ENCODE data around the gene S100A10.
A peak's percentile ranks its signal among the peaks of the same experiment; 100 is the strongest.

S100A10 gene

DNA sequence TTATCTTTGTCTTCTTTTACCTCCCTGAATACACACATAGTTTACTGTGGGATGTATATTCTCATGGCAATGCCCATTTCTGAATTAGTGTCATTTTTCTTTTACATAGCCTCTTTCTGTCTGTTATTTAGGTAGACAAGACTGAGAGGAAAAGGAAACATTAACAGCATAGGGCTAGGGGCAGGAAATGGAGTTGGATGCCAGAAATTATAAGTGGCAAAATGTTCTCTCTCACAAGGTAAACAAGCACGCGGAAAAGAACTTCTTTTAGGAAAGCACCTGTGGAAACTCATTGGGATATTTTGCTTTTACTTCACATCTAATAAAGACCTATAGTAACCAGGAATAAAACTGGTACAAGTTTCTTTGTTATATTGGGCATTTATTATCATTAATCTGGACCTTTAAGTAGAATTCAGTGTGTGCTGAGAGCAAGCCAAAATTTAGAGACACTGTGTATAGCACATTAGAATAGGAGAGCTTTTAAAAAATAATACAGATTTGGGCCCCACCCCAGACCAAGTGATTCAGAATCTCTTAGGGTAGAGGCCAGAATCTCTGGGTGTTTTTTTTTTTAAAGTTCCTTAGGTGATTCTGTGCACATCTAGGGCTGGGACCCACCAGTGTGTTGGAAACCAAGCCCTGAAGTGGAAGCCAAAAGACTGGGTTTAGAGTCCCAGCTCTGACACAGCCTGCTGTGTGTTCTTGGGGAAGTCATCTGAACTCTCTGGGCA, 32.7 kb downstream of the S100A10 start:
- H3K9ac ChIP-seq (ENCODE audit: low read length), result no peak overlapping the region
- H3K36me3 ChIP-seq (ENCODE audit: control insufficient read depth, insufficient read depth, low read length), result no peaks in the 10 kb centered on the region
- H3K27ac ChIP-seq (ENCODE audit: low read depth, low read length), result no peak overlapping the region
- no peaks in the 10 kb centered on the region for H3K9me3 ChIP-seq (ENCODE audit: control insufficient read depth, insufficient read depth, low read depth, low read length)
- H3K4me1 ChIP-seq (ENCODE audit: control insufficient read depth, insufficient read depth, low read length), result no peaks in the 10 kb centered on the region
- H3K4me3 ChIP-seq (ENCODE audit: low read depth, low read length), result no peak overlapping the region
- no peaks in the 10 kb centered on the region for H3K27me3 ChIP-seq (ENCODE audit: control insufficient read depth, insufficient read depth, low read length)

DNA sequence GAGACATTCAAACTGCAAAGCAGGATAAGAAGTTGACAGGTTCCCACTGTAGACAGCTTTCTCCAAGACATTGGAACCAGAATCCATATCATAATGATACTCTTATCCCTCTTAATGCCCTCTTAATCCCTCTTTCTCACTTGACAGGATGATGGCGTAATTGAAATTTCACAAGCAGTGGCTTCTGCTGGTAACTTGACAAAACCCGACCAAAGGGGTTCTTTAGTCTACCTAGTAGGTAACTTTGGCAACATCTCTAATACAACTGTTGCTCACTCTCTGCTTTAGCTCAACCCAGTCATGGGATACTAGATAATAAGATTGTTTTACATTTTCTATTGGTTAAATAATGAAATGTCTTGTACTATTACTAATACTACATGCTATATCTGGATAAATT, 34.7 kb downstream of the S100A10 start:
- H3K4me3 ChIP-seq (ENCODE audit: low read depth, low read length), result no peak overlapping the region

DNA sequence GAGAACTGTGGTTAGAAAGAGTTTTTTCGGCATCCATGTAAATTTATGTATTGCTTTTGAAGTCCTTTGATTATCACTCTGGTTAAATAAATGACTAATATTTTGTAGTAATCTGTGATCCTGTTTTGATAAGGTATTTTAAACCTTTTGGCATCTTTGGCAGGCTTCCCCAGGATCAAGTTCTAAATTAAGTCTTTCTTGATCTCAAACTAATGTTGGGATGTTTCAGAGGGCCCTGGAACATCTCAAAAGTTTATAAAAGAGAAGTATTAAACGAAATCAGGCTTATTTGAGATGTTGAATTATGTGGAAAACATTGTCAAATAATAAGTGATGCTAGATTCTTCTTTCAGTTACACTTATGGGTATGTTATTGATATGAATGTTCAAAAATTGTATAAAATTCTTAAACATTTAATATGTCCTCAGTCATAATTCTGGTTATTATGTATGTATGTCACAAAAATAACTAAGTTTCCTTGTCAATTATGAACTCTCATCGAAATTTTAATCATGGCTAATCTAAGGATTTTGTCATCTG, 36.6 kb downstream of the S100A10 start:
- no peaks in the 10 kb centered on the region for H3K36me3 ChIP-seq (ENCODE audit: control insufficient read depth, insufficient read depth, low read length)
- no peak overlapping the region for H3K4me3 ChIP-seq (ENCODE audit: low read depth, low read length)
- H3K9me3 ChIP-seq (ENCODE audit: control insufficient read depth, insufficient read depth, low read depth, low read length), result no peaks in the 10 kb centered on the region
- H3K4me1 ChIP-seq (ENCODE audit: control insufficient read depth, insufficient read depth, low read length), result no peaks in the 10 kb centered on the region
- H3K9ac ChIP-seq (ENCODE audit: low read length), result no peak overlapping the region
- H3K27ac ChIP-seq (ENCODE audit: low read depth, low read length), result no peak overlapping the region
- H3K27me3 ChIP-seq (ENCODE audit: control insufficient read depth, insufficient read depth, low read length), result no peaks in the 10 kb centered on the region

More for the DNA sequence above, 34.7 kb downstream of the S100A10 start:
- Histone ChIP-seq H3K27me3 (ENCODE audit: control insufficient read depth, insufficient read depth, low read length) (no peaks in the 10 kb centered on the region), H3K27ac (ENCODE audit: low read depth, low read length) (no peak overlapping the region), H3K9me3 (ENCODE audit: control insufficient read depth, insufficient read depth, low read depth, low read length) (no peaks in the 10 kb centered on the region), H3K9ac (ENCODE audit: low read length) (no peak overlapping the region), H3K4me1 (ENCODE audit: control insufficient read depth, insufficient read depth, low read length) (no peaks in the 10 kb centered on the region), H3K36me3 (ENCODE audit: control insufficient read depth, insufficient read depth, low read length) (no peaks in the 10 kb centered on the region)

DNA sequence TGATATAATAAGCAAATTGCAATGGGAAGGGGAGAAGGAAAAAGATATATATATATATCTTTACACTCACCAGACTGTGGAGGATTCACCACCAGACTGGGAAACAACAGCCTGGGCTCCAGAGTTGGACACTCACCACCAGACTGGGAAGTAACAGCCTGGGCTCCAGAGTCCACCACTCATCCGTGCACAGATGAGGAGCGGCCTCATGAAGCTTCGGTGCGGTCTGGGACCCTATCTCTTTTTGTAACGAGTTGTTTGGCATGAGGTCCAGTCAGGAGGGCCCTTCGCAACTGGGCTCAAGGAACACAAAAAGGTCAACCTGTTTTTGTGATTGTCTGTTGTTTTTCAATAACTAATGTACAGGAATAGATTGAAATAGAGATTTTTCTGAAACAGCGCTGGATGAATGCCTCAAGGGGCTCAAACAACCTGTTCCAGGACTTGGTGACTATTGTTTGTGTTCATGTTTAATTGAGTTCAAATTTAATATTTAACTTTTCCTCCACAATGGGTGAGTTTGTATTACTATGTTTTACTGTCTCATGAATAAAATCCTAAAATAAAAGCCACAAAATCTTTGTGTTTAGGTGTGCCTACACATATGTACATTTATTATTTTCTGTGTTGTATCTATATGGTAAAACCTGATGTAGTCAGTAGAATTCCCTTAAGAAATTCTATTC, 40.1 kb downstream of the S100A10 start:
- Histone ChIP-seq H3K27ac (ENCODE audit: low read depth, low read length) (no peak overlapping the region), H3K27me3 (ENCODE audit: control insufficient read depth, insufficient read depth, low read length) (no peaks in the 10 kb centered on the region), H3K4me1 (ENCODE audit: control insufficient read depth, insufficient read depth, low read length) (no peaks in the 10 kb centered on the region), H3K9ac (ENCODE audit: low read length) (no peak overlapping the region), H3K36me3 (ENCODE audit: control insufficient read depth, insufficient read depth, low read length) (no peaks in the 10 kb centered on the region), H3K9me3 (ENCODE audit: control insufficient read depth, insufficient read depth, low read depth, low read length) (no peaks in the 10 kb centered on the region), H3K4me3 (ENCODE audit: low read depth, low read length) (no peak overlapping the region)

DNA sequence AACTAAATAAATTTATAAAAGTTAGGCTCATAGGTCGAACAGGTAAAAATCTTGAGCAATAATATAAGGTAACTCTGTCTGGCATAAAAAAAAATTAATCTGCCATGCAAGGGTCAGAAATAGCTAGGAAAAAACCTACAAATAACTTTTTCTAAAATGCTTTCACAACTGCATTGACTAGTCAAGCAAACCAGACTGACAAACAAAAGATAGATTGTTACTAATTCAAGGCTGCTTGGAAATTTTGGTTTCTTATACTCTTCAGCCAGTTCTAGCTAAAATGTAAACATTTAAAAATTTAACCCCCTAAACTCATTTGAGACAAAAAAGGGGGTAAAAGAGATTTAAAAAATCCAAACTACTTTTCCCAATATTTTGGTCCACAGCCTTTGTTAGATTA, 40.8 kb downstream of the S100A10 start:
- H3K9ac ChIP-seq (ENCODE audit: low read length), result no peak overlapping the region
- H3K36me3 ChIP-seq (ENCODE audit: control insufficient read depth, insufficient read depth, low read length), result no peaks in the 10 kb centered on the region
- no peaks in the 10 kb centered on the region for H3K4me1 ChIP-seq (ENCODE audit: control insufficient read depth, insufficient read depth, low read length)
- no peaks in the 10 kb centered on the region for H3K27me3 ChIP-seq (ENCODE audit: control insufficient read depth, insufficient read depth, low read length)
- no peak overlapping the region for H3K27ac ChIP-seq (ENCODE audit: low read depth, low read length)
- no peak overlapping the region for H3K4me3 ChIP-seq (ENCODE audit: low read depth, low read length)
- no peaks in the 10 kb centered on the region for H3K9me3 ChIP-seq (ENCODE audit: control insufficient read depth, insufficient read depth, low read depth, low read length)

DNA sequence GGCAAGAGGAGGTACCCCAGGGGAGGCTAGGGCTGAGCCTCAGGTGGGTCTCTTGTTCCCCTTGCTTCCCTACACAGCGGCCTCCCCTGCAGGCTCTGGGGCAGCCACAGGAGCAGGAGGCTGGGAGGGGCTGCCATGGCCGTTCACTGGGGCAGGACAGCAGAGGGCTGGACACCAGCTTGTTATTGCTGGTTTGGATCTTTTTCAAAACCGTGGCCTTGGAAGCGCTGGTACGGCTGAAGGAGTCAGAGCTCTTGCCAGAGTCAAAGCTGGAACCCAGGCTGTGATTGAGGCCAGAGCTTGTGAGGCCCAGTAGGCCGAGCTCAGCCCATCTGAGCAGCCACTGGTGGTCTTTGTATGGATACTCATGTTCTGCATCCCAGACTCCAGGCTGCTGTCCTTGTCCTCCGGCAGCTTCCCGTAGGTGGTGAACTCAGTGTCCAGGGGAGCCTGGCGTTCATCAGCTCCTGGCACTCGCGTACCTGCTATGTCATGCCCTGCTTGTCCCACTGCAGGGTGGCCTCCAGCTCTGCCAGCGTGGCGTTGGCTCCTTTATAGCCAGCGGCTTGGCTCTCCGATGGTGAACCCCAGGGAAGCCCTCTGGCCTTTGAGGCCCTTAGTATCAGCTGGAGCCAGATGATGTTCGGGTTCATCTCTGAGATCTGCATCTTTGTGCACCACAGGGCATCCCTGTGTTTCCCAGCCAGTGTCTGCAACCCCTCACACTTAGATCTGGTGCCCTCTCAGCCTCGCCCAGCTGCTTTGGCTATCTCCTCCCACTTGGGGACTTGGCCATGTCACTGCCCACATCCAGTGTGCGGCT, 44.1 kb downstream of the S100A10 start:
- H3K4me1 ChIP-seq (ENCODE audit: control insufficient read depth, insufficient read depth, low read length), result peaks cover 24% of the 10 kb centered on the region
- H3K27me3 ChIP-seq (ENCODE audit: control insufficient read depth, insufficient read depth, low read length), result no peaks in the 10 kb centered on the region
- no peak overlapping the region for H3K9ac ChIP-seq (ENCODE audit: low read length)
- H3K4me3 ChIP-seq (ENCODE audit: low read depth, low read length), result no peak overlapping the region
- no peaks in the 10 kb centered on the region for H3K36me3 ChIP-seq (ENCODE audit: control insufficient read depth, insufficient read depth, low read length)
- H3K27ac ChIP-seq (ENCODE audit: low read depth, low read length), result no peak overlapping the region
- H3K9me3 ChIP-seq (ENCODE audit: control insufficient read depth, insufficient read depth, low read depth, low read length), result no peaks in the 10 kb centered on the region

DNA sequence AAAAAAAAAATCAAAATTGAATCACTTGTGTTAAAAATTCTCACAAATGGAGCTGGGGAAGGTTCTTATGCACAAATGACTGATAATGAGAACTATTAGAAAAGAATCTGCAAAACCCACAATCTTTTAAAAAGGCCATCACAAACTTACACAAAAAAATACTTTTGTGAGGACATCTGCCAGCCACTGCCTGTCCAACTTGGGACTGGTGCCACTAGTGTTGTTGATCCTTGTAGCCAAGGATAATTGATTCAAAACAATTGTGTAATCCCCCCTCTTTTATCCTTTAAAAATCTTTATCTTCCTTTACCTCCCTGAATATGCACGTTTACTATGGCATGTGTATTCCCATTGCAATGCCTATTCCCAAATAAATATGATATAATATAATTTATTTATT, 45.2 kb downstream of the S100A10 start:
- Histone ChIP-seq H3K4me3 (ENCODE audit: low read depth, low read length) (no peak overlapping the region), H3K4me1 (ENCODE audit: control insufficient read depth, insufficient read depth, low read length) (peaks cover 27% of the 10 kb centered on the region), H3K9me3 (ENCODE audit: control insufficient read depth, insufficient read depth, low read depth, low read length) (no peaks in the 10 kb centered on the region), H3K36me3 (ENCODE audit: control insufficient read depth, insufficient read depth, low read length) (no peaks in the 10 kb centered on the region), H3K9ac (ENCODE audit: low read length) (no peak overlapping the region), H3K27ac (ENCODE audit: low read depth, low read length) (no peak overlapping the region), H3K27me3 (ENCODE audit: control insufficient read depth, insufficient read depth, low read length) (no peaks in the 10 kb centered on the region)

DNA sequence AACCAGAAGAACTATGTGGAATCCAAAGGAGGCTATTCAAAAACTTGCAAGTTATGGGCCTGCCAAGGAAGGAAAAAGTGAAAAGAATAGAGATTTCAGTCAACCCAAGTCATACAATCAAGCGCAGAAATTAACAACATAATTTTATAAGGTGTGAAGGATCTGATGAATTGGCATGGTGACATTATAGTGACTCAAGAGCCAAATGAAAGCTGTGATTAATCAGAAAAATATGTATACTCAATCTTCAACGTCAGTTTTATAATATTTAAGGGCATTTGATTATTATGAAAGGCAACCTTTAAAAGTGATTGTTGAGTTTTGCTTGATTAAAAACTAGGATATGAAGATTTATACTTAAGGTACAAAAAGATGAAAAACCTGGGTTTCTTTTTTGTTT, 46.5 kb downstream of the S100A10 start:
- Histone ChIP-seq H3K9me3 (ENCODE audit: control insufficient read depth, insufficient read depth, low read depth, low read length) (no peaks in the 10 kb centered on the region), H3K36me3 (ENCODE audit: control insufficient read depth, insufficient read depth, low read length) (no peaks in the 10 kb centered on the region), H3K4me3 (ENCODE audit: low read depth, low read length) (no peak overlapping the region), H3K4me1 (ENCODE audit: control insufficient read depth, insufficient read depth, low read length) (peaks cover 27% of the 10 kb centered on the region), H3K27ac (ENCODE audit: low read depth, low read length) (no peak overlapping the region), H3K27me3 (ENCODE audit: control insufficient read depth, insufficient read depth, low read length) (no peaks in the 10 kb centered on the region), H3K9ac (ENCODE audit: low read length) (no peak overlapping the region)

DNA sequence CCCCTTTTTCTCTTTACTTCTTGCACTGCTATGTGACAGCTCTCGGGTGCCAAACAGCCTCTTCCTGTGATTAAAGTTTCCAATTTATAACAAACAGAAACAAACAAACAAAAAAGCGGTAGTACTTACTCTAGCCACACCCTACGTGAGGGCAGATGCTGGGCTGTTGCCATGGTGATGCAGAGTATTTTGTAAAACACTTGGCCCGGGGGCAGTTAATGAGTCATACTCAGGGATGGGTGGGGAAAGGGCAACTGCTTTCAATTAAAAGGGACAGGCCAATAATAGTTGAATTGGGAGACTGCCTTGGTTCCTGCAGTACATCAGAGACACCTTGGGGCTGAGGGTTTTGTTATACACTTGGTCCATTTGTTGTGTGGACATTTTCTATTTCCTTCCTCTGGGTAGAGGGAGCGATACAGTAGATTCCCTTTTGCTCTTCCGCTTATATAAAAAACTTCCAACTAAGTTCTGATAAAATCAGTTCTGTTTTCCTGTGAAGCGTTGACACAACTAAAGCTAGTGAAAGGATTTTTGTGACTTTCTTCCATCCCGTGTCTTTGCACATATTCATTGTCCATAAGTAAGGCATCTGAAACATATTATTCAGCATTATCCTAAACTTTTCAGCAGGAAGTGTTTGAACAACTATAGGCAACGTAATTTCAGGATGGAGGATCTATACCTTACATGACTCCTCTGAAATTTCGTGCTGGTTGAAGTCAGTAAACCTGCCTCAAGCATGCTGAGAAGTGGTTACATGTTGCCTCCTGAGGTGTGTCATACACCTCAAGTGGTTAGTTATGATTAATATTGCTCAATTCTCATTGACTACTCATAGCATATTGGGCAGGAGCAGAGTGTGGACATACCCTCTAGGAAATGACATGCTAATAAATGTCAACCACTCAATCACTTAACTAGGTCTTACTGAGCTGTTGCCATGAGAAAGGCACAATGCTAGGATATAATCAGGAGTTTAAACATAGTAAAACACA, 47.6 kb downstream of the S100A10 start:
- Histone ChIP-seq H3K4me3 (ENCODE audit: low read depth, low read length) (no peak overlapping the region), H3K27me3 (ENCODE audit: control insufficient read depth, insufficient read depth, low read length) (no peaks in the 10 kb centered on the region), H3K9me3 (ENCODE audit: control insufficient read depth, insufficient read depth, low read depth, low read length) (no peaks in the 10 kb centered on the region), H3K9ac (ENCODE audit: low read length) (no peak overlapping the region), H3K36me3 (ENCODE audit: control insufficient read depth, insufficient read depth, low read length) (no peaks in the 10 kb centered on the region), H3K4me1 (ENCODE audit: control insufficient read depth, insufficient read depth, low read length) (peaks cover 32% of the 10 kb centered on the region), H3K27ac (ENCODE audit: low read depth, low read length) (peak overlapping the region; percentile 62)

DNA sequence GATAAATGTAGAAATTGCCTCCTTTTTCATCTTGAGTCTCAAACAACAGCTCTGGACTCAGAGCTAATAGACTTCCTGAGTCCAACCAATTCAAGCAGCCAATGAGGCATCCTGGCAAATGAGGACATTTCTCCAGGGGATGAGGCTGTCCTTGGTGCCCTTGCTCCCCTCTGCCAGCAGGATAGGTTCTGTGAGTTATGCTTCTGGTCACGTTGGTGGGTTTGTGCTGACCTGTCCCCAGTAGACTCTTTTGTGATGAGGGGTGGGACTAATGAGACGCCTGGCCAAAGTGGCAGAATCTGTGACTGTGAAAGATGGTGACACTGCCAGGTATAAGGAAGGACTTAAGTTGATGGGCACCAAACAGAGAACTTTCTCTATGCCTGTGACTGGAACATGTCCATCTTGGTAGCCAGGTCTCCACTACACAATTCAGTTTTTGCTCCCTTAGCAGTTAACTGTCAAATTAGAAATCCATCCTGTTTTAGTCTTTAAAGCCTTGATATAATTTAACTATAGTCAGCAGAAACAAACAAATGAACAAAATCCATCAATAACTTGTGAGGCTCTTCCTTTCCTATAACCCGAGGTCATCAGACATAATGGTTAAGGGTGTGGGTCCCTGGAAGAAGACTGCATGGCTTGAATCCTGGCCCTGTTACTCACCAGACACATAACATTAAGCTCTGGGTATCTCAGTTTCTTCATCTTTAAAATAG, 48.6 kb downstream of the S100A10 start:
- no peak overlapping the region for H3K4me3 ChIP-seq (ENCODE audit: low read depth, low read length)
- H3K9ac ChIP-seq (ENCODE audit: low read length), result no peak overlapping the region
- no peaks in the 10 kb centered on the region for H3K9me3 ChIP-seq (ENCODE audit: control insufficient read depth, insufficient read depth, low read depth, low read length)
- peak overlapping the region; percentile 62; the same call in 1 of the 2 replicates for H3K27ac ChIP-seq (ENCODE audit: low read depth, low read length)
- H3K27me3 ChIP-seq (ENCODE audit: control insufficient read depth, insufficient read depth, low read length), result no peaks in the 10 kb centered on the region
- peaks cover 34% of the 10 kb centered on the region for H3K4me1 ChIP-seq (ENCODE audit: control insufficient read depth, insufficient read depth, low read length)
- no peaks in the 10 kb centered on the region for H3K36me3 ChIP-seq (ENCODE audit: control insufficient read depth, insufficient read depth, low read length)

Measured in HUES6 (cell line).